ENCODE results near the gene DSTYK. TPM values are rescaled to one million over a fixed set of nuclear protein-coding genes. Genes with fewer than 3 reads are reported as not detected.
A peak's percentile ranks its signal among the peaks of the same experiment; 100 is the strongest.

DSTYK gene
- total RNA-seq, 4 donors from 2014 or later = 7.9 to 26.9 (median 14.4) TPM

GRCh38 chr1:205129447-205130029 is 82.0 kb downstream of the DSTYK start:
- TF ChIP-seq CTCF (IDR thresholded peaks at IDR 0.05) = no peak
- no peak for TF ChIP-seq POLR2A (IDR thresholded peaks at IDR 0.05)
- Histone ChIP-seq H3K9me3 (no peaks in the 10 kb centered on the region), H3K36me3 (no peaks in the 10 kb centered on the region), H3K27me3 (no peaks in the 10 kb centered on the region), H3K4me3 (no peak overlapping the region), H3K4me1 (no peaks in the 10 kb centered on the region), H3K27ac (no peak overlapping the region)
- no peak for DNase-seq
- intact Hi-C loops (cut with DNase I; ENCODE audit: low total_unique reads) = no loop called here

- intact Hi-C loops (cut with DNase I; ENCODE audit: low total_unique reads) = no loop called here
- no peak for TF ChIP-seq CTCF (IDR thresholded peaks at IDR 0.05)
- TF ChIP-seq POLR2A (IDR thresholded peaks at IDR 0.05) = no peak
- DNase-seq = no peak
- Histone ChIP-seq H3K4me3 (no peak overlapping the region), H3K27ac (no peak overlapping the region), H3K4me1 (no peaks in the 10 kb centered on the region), H3K36me3 (no peaks in the 10 kb centered on the region), H3K27me3 (no peaks in the 10 kb centered on the region), H3K9me3 (no peaks in the 10 kb centered on the region)
Measured at GRCh38 chr1:205128050-205128449, 83.5 kb downstream of the DSTYK start.

- DNase-seq = no peak
- TF ChIP-seq CTCF (IDR thresholded peaks at IDR 0.05) (no peak), POLR2A (IDR thresholded peaks at IDR 0.05) (no peak)
- Histone ChIP-seq H3K9me3 (no peaks in the 10 kb centered on the region), H3K4me1 (no peaks in the 10 kb centered on the region), H3K27me3 (no peaks in the 10 kb centered on the region), H3K36me3 (no peaks in the 10 kb centered on the region), H3K4me3 (no peak overlapping the region), H3K27ac (no peak overlapping the region)
- intact Hi-C loops (cut with DNase I; ENCODE audit: low total_unique reads) = no loop called here
Measured at GRCh38 chr1:205127646-205128045, 83.9 kb downstream of the DSTYK start.

GRCh38 chr1:205124726-205125125 is 86.8 kb downstream of the DSTYK start:
- DNase-seq = no peak
- Histone ChIP-seq H3K9me3 (no peaks in the 10 kb centered on the region), H3K27ac (no peak overlapping the region), H3K4me1 (peaks cover 0 to 9% of the 10 kb centered on the region in 2 donors), H3K4me3 (no peak overlapping the region), H3K27me3 (no peaks in the 10 kb centered on the region), H3K36me3 (no peaks in the 10 kb centered on the region)
- TF ChIP-seq CTCF (IDR thresholded peaks at IDR 0.05) = no peak
- intact Hi-C loops (cut with DNase I; ENCODE audit: low total_unique reads) = no loop called here

- no peak for TF ChIP-seq CTCF (IDR thresholded peaks at IDR 0.05)
- TF ChIP-seq POLR2A (IDR thresholded peaks at IDR 0.05) = no peak
- peak overlapping the region; percentile 62 to 97 for H3K4me3 ChIP-seq
- peak overlapping the region; percentile 88 to 100 for H3K27ac ChIP-seq
- peaks cover 0 to 9% of the 10 kb centered on the region in 2 donors for H3K4me1 ChIP-seq
- no peaks in the 10 kb centered on the region for H3K27me3 ChIP-seq
- H3K9me3 ChIP-seq = no peaks in the 10 kb centered on the region
- intact Hi-C loops (cut with DNase I; ENCODE audit: low total_unique reads) = no loop called here
- H3K36me3 ChIP-seq = no peaks in the 10 kb centered on the region
- DNase-seq = no peak
Measured at GRCh38 chr1:205122489-205122882, 89.0 kb downstream of the DSTYK start.

All from uterus (tissue), 4 donors.